Endometrial microvascular endothelial cells (primary cell): ENCODE data around the gene IL9. TPM values are rescaled to one million over a fixed set of nuclear protein-coding genes. Genes with fewer than 3 reads are reported as not detected.
"Not testable (repeated sequence)": the region's sequence is repeated elsewhere in the genome, so short reads cannot be mapped to it uniquely, and the experiment has no call there.

Source experiments
- in situ Hi-C: cut with HindIII; loops from 2 replicates; pipeline ENCODE4 v1.10.0; 2017; ENCODE audit warnings: low sequenced_read_pairs, low pct_unique_long_range_greater_than_20kb; ENCODE audit errors: inconsistent ontology term
- total RNA-seq: library from RNA; depleted of rRNA; stranded (reverse); fragments of >200 nt; gene quantifications from one replicate; pipeline ENCODE4 v1.2.3, GENCODE V29; 2015; ENCODE audit errors: inconsistent ontology term

IL9 gene
- total RNA-seq, 1 donor from 2014 or later, result not detected

DNA sequence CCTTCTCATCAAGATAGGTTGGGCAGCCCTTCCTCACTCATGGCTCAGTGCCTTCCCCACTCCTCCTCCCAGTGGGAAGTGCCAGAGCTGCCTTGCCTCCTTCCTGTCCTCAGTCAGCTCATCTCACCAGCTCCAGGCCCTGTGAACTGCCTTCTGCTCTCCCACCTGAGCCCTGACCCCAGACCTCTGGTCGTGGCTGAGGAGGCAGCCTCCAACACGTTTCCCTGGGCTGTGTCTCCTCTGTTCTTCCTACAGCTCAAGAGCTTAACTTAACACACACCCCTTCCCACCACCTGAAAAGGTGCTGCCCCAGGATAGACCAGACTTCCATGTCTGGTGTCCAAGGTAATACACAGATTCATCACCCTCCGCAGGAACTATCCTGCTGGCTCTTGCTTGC lies 21.2 kb downstream of the IL9 start:
- in situ Hi-C loops, result no loop called here

DNA sequence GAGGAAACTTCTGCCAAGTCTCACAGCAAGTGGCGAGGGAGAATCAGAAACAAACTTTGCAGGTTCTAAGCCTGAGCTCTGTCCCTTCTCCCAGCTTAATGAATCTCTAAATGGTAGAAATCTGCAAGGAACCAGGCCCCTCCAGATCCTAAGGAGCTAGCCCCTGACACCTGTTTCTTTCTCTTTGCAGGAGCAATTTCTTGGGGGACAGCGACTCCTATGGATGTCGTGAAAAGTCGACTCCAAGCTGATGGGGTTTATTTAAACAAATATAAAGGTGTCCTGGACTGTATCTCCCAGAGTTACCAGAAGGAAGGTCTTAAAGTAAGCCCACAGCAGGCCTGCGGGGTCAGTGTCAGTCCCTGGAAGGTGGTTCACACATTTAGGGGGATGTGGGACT lies 21.8 kb downstream of the IL9 start:
- in situ Hi-C loops, result no loop called here

DNA sequence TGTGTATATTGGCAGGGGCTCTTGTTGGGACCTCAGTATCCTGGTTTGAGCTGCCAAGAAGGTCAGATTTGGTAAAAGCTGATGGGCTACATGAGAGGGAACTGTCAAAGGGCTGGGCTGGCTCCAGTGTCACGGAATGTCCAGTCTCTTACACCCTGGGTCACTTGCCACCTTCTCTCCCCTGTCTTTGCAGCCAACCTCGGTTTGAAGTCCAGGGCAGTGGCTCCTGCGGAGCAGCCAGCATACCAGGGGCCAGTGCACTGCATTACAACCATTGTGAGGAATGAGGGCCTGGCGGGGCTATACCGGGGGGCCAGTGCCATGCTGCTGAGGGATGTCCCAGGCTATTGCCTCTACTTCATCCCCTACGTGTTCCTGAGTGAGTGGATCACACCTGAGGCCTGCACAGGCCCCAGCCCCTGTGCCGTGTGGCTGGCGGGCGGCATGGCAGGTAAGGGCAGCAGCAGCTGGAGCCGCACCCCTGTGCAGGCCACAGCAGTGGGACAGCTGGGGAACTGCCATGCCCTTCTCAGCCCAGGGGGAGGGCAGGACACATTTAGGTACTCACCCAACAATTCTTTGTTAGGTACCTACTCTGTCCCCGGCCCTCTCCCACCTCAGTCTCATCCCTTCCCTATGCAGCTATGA lies 24.2 kb downstream of the IL9 start:
- in situ Hi-C loops, result no loop called here

DNA sequence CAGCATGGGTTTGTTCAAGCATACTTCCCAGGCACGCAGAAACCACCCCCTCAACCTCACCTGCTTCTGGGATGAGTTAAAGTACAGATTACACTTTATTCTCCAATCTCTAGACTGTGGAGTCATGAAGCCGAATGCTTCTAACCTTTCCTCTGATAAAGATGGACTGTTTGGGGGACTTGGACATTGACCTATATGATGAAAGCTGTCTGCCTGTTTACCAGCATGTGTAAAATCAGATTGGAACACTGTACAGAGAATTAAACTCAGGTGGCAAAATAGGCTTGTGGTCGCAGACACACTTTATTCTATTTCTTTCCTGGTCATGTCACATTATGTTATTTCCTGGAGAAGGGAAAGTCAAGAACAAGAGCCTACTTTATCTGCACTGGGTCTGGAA lies 25.7 kb downstream of the IL9 start:
- in situ Hi-C loops, result no loop called here

DNA sequence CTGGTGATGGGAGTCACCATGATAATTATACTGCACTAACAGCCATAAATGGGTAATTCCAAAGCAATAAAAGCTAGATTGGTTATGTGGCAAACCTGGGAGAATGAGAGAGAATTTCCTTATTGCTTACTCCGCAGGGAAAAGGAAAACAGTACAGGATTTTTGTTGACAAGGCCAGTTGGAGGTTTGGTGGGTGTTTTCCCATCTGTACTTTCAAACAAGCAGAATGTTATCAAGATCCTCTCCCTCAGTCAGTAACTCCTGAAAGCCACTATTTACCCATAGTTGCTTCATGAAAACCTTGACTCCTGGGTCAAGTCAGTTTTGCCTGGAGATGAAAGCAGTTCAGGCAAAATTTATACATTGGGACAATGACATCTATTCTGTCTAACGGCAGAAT lies 26.4 kb downstream of the IL9 start:
- in situ Hi-C loops, result no loop called here

DNA sequence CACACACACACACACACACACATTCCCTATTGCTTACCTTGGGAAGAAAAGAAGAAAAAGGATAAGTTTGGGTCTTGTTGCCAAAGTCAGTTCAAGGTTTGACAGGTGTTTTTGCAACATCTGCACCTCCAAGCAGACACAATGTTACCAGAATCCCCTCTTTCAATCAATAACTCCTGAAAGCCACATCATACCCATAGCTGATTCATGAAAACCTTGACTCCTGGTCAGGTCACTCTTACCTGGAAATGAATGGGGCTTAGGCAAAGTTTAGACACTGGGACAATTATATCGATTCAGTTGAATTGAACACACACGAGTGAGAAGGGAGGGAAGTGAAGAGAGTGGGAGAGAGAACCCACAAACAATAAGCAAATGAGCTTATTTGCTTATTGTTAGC lies 27.0 kb downstream of the IL9 start:
- in situ Hi-C loops, result no loop called here

DNA sequence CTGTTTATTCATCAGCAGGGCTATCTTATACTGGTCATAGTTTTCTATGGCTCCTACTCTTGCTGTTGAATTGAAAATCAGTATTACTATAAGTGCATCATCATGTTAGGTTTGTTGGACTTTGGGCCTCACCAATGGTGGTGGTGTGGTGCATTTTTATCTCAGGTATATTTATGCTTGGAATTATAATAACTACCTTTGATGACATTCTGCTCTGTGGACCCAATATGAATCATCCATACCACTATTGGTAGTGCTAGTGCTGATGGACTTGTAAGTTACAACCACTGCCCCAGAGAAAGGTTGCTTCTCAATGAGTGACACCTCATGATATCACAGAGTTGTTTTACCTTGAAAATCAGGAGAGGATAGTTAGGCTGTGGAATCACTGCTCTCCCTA lies 28.0 kb downstream of the IL9 start:
- in situ Hi-C loops, result no loop called here

DNA sequence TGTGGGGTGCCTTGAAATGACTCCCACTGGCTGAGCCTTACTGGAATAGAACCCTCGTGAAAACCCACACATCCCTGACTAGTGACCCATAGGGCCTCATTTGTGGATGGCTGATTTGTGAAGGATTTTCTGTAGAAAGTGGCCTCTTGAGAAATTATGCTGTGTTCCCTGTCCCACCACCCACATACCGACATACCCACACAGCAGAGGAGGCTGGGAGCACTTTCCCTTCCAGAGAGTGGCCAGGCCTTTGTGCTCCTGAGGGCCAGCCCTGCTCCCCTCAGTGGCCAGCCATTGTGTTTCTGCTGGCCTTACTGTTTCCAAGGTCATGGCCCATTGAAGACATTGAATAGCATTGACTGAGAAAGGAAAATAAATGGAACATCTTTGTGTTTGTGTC lies 29.6 kb downstream of the IL9 start:
- in situ Hi-C loops, result no loop called here

DNA sequence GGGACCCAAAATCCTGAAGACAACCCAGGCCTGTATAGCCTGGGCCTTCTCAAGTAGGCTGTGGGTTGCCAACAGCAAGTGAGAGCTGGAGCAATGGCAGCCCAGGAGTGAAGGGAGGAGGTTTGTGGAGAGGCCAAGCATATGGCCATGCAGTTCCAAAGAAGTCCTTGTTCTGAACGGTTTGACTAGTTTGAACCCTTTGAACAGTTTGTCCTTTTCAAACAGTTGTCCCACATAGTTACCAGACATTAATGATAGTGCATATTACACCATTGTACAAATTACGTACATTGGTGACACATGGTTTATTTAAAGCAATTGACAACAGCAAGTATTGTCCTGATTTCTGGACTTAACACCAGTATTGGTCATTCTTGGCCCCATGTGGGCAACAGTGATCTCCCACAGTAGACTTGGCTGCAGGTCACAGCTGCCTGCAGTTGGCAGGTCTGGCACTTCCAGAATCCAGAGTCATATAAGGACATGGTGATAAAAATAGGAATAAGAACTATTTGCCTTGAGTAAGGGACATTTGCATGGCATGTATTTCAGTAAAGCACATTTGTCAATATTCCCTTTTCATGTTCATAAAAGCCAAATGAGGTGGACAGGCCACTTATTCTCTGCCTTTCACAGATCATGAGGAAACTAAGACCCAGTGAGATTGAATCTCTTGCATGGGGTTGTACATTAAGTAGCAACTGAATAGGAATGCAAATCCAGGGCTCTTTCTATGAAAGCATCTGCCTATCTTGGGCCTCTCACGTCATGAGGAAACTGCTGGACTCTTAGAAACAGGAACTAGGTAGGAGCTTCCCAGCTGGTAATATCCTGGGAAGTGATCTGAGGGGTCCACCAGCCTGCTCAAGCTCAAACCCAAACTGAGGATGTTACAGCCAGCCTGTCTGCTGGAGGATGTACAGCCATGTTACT lies 30.9 kb downstream of the IL9 start:
- in situ Hi-C loops, result no loop called here

DNA sequence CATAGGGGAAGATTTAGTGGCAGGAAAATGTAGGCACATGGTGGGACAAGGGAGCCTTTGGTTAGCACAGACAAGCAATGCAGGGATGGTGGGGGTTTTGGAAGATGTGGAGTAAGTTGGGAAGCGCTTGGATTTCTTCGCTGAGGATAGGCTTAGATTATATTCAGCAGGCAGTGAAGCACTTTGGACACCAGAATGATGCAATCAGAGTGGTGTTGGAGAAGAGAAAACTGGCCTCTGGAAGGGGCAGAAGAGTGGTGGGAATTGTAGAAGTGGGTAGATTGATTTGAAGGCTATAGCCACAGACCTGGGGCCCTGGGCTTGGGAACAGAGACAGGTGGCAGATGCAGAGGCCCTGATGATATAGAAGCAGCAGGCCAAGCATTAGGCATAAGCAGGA lies 32.9 kb downstream of the IL9 start:
- in situ Hi-C loops, result no loop called here

DNA sequence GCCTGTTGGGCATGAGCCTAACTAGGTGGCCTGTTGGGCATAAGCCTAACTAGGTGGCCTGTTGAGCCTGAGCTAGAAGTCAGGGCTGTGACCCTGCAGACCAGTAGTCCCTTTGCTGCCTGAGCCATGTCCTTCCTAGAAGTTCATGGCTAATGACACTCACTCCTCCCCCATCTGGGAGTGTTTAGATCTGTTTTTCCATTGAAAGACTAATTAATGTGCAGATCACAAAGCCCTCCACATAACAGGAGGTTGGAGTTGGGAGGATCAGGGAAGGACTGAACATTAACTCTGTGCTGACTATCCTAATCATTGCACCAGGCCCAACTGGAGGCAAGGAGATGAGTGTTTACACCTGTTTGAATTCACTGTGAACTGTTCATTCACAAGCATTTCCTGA lies 33.6 kb downstream of the IL9 start:
- in situ Hi-C loops, result no loop called here

DNA sequence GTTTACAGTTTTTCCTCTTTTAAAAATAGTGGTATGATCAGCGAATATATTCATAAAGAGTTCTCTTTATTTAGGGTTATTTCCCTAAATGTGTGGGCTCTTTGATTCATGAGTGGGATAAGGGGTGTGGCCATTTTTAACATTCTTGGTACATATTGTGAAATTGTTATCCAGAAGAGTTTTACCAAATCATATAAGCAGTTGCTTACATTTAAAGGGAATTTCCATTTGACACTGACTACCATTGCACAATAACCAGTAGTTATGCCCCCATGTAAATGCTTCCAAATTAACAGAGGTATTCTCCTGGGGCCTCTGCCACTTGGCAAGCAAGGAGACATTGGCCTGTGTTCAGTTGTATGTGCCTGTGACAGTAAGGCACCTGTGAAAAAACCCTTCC lies 34.0 kb downstream of the IL9 start:
- in situ Hi-C loops, result no loop called here

DNA sequence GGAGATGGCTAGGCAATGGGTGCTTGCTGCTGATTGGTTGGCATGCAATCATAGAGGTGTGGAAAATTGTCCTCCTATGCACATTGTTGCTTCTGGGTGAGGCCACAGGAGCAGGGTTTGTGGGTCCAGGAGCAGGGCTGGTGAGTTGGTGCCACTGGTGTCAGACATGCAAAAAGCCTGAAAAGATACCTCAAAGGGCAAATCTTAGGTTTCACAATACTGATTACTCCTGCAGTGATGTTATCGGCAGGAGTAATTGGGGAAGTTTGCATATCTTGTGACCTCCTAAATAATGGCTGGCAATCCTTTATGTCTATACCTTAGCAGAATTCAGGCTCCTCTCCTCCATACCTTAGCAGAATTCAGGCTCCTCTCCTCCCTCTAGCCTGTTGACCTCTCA lies 36.0 kb downstream of the IL9 start:
- in situ Hi-C loops, result no loop called here

DNA sequence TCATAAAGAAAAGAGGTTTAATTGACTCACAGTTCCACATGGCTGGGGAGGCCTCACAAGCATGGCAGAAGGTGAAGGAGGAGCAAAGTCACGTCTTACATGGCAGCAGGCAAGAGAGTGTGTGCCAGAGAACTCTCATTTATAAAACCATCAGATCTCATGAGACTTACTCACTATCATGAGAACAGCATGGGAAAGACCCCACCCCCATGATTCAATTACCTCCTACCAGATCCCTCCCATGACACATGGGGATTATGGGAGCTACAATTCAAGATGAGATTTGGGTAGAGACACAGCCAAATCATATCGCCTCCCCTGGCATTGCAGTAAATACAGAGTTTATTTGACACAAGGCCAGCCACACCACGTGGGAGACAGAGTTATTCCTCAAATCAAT lies 36.5 kb downstream of the IL9 start:
- in situ Hi-C loops, result not testable (repeated sequence)

DNA sequence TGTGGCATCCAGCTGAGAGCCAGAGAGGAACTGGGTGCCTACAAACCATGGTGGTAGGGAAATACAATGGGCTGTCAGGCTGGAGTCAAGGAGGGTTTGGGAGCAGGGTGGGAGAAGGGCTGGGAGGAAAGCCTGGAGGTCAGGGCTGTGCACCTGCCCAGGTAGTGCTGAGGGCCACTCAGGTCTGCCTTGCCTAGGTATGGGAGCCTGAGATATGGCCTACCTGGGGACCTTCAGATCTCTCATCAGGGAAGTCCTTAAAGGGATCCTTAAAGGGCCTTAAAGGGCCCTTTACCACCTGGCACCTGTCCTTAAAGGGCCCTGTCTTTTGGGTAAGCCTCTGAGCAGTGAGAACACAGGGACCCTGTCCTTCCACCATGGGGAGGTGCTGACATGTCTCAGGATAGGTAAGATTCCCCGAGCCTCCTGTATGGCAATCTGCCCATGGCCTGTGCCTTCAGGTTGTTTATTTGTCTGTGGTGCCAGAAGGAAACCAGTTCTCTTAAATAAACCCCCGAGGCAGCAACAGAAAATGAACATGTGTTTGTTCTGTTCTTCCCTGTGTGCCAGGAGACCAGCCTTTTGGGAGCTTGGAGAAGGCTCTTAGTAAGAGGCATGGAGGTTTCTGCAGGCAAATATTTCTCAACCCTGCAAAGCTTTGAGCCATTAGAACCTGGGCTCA lies 37.9 kb downstream of the IL9 start:
- in situ Hi-C loops, result no loop called here

DNA sequence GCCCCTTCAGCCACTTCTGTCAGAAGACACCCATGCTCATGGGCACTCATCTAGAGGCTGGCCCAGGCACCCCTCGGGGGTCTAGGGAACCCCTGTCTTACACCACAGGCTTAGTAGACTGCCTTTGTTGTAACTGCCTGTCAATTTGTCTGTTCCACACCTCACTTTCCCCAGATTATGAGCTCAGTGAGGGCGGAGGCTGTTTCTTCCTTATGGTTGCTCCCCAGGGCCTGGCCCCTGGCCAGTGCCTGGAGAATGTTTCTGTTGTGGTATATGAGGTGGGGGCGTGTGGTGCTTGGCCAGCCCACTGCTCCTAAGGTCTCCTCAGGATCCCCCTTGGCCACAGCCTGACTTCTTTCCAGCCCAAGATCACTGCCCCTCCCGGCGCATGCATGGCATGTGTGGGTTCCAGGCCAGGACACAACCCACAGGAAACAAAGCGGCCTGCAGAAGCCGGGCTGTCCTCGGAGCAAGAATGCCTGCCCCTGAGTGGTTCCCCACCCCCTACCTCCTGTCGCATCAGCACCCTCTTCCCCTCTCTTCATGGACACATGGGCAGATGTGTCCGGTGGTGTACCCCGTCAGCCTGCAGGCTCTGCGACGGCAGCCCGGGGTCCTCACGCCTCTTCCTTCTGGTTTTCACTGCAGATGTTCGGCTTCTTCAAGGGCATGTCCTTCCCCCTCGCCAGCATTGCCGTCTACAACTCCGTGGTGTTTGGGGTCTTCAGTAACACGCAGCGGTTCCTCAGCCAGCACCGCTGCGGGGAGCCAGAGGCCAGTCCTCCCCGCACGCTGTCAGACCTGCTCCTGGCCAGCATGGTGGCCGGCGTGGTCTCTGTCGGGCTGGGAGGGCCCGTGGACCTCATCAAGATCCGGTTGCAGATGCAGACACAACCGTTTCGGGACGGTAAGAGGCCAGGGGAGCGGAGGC lies 43.5 kb downstream of the IL9 start:
- in situ Hi-C loops, result no loop called here

DNA sequence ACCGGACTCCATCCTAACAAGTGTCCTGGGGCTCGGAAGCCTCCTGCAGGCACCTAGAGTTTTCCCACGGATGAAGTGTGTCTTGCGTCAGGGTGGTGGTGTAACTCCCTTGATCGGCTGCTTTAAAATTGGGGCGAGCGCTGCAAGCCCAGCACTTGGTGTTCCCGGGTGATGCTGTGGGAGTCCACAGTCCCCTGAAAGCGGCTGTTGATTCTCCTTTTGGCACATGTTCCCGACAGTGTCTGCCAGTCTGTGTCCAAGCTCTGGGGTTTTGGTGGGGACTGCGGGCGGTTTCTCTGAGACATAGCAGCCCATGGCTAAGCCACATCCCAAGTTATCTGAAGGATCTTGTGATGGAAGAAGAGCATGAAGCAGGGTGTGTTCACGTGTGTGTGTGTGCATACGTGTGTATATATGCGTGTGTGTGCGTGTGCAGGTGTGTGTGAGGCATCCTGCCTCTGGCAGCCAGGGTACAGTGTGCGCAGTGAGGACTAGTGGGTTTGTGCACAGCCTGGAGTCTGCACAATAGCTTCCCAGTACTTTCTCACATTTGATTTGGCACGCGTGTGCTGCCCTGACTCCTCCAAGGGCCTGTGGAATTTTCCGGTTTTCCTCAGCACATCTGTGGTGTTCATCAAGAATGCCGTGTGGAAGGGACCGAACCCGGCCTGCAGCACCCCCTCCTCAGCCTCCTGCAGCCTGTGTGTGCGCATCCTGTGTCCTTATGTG lies 44.3 kb downstream of the IL9 start:
- in situ Hi-C loops, result no loop called here

DNA sequence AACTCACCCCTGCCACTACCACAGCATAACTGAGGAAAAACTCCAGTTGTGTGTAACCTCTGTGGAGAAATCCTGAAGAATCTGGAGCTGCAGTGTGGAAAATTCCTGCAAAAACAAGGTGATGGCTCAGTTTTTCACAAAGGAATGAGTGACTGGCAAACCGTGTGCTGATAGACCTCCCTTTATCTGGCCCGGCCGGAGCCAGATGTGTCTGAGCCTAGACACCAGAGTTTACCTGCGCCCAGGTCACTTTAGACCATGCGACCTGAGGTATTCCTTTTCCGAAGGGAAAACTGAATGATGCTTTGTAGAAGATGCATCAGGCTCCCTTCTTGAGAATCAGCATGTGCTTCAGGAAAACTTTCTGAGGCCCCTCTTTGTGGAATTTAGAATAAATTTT lies 45.0 kb downstream of the IL9 start:
- in situ Hi-C loops, result no loop called here
